ENCODE measurements around the gene LSAMP.

Gene LSAMP

GRCh38 chr3:116464276-116464798 is 19.1 kb upstream of the LSAMP start:
- H3K79me2 ChIP-seq (ENCODE audit: insufficient read depth, low read length): no peaks in the 10 kb centered on the region
- no peaks in the 10 kb centered on the region for H3F3A ChIP-seq (ENCODE audit: low read depth)
- no peaks in the 10 kb centered on the region for H3K9me3 ChIP-seq (ENCODE audit: insufficient read depth, low read depth, low read length)

DNA sequence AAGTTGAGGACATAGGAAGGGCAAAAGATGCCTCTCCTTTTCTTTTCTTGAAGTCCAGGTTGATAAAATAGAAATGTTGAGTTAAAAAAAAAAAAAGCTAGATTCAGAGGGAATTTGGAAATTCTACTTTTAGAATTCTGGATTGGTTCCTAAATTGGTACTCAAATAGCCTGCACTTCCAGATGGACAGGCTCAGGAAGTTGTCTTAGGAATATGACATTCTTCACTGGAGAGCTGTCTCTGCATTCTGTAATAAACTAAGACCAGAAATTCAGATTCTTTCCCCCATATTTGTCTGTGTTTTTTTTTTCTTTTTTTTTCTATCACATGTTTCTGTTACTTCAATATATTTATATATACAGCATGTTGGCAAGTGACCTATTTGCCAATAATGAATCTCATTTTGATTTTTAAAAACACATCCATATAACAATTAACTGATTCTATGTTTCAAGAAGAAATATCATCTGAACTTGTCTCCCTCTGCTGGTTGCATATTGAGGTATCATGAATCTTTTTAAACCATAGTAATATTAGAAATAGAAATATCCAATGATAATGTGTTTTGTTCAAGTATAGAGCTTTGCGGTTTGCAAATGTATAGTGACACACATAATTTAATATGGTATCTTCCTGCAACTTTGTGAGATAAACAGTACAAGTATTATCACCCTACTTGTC is 8.5 kb upstream of the LSAMP start:
- H3K9ac ChIP-seq (ENCODE audit: low read depth, low read length, poor library complexity, severe bottlenecking): no peak overlapping the region
- no peaks in the 10 kb centered on the region for H3K9me2 ChIP-seq (replicated peaks; ENCODE audit: low read depth, low read length)
- H3K36me3 ChIP-seq (ENCODE audit: insufficient read depth, low read length): no peaks in the 10 kb centered on the region
- no peaks in the 10 kb centered on the region for H3K4me1 ChIP-seq (ENCODE audit: insufficient read depth, low read length, poor library complexity, severe bottlenecking)
- no peak overlapping the region for H3K4me3 ChIP-seq (ENCODE audit: low read length, poor library complexity, severe bottlenecking)
- no peaks in the 10 kb centered on the region for H4K20me1 ChIP-seq (ENCODE audit: insufficient read depth, low read length, poor library complexity, severe bottlenecking)
- H3K9me3 ChIP-seq (ENCODE audit: insufficient read depth, low read depth, low read length): no peaks in the 10 kb centered on the region
- H3K79me2 ChIP-seq (ENCODE audit: insufficient read depth, low read length): no peaks in the 10 kb centered on the region
- TF ChIP-seq EZH2phosphoT487 (IDR thresholded peaks at IDR 0.05; ENCODE audit: borderline replicate concordance): no peak
- no peak for TF ChIP-seq CTCF (conservative IDR thresholded peaks at IDR 0.05; ENCODE audit: low read length)
- H3K27me3 ChIP-seq (ENCODE audit: insufficient read depth, low read length, poor library complexity, severe bottlenecking): no peaks in the 10 kb centered on the region
- no peaks in the 10 kb centered on the region for H3F3A ChIP-seq (ENCODE audit: low read depth)
- no peak overlapping the region for H2AFZ ChIP-seq (ENCODE audit: low read length)
- no peak overlapping the region for H3K4me2 ChIP-seq (ENCODE audit: low read depth, low read length, poor library complexity, severe bottlenecking)

More at GRCh38 chr3:116464276-116464798, 19.1 kb upstream of the LSAMP start:
- no peaks in the 10 kb centered on the region for H3K4me1 ChIP-seq (ENCODE audit: insufficient read depth, low read length, poor library complexity, severe bottlenecking)
- no peak for TF ChIP-seq CTCF (conservative IDR thresholded peaks at IDR 0.05; ENCODE audit: low read length)
- H3K36me3 ChIP-seq (ENCODE audit: insufficient read depth, low read length): no peaks in the 10 kb centered on the region
- H3K4me2 ChIP-seq (ENCODE audit: low read depth, low read length, poor library complexity, severe bottlenecking): no peak overlapping the region
- H3K27me3 ChIP-seq (ENCODE audit: insufficient read depth, low read length, poor library complexity, severe bottlenecking): no peaks in the 10 kb centered on the region
- no peaks in the 10 kb centered on the region for H4K20me1 ChIP-seq (ENCODE audit: insufficient read depth, low read length, poor library complexity, severe bottlenecking)
- H3K9me2 ChIP-seq (replicated peaks; ENCODE audit: low read depth, low read length): no peaks in the 10 kb centered on the region
- no peak overlapping the region for H3K4me3 ChIP-seq (ENCODE audit: low read length, poor library complexity, severe bottlenecking)
- H3K9ac ChIP-seq (ENCODE audit: low read depth, low read length, poor library complexity, severe bottlenecking): no peak overlapping the region
- H2AFZ ChIP-seq (ENCODE audit: low read length): no peak overlapping the region

GRCh38 chr3:116449546-116450350 is 4.5 kb upstream of the LSAMP start:
- no peaks in the 10 kb centered on the region for H3K27me3 ChIP-seq (ENCODE audit: insufficient read depth, low read length, poor library complexity, severe bottlenecking)
- no peaks in the 10 kb centered on the region for H3F3A ChIP-seq (ENCODE audit: low read depth)
- no peaks in the 10 kb centered on the region for H3K79me2 ChIP-seq (ENCODE audit: insufficient read depth, low read length)
- no peak overlapping the region for H3K9ac ChIP-seq (ENCODE audit: low read depth, low read length, poor library complexity, severe bottlenecking)
- H3K9me2 ChIP-seq (replicated peaks; ENCODE audit: low read depth, low read length): no peaks in the 10 kb centered on the region
- TF ChIP-seq EZH2phosphoT487 (IDR thresholded peaks at IDR 0.05; ENCODE audit: borderline replicate concordance): no peak
- TF ChIP-seq CTCF (conservative IDR thresholded peaks at IDR 0.05; ENCODE audit: low read length): no peak
- H3K9me3 ChIP-seq (ENCODE audit: insufficient read depth, low read depth, low read length): no peaks in the 10 kb centered on the region
- H3K36me3 ChIP-seq (ENCODE audit: insufficient read depth, low read length): no peaks in the 10 kb centered on the region
- no peak overlapping the region for H3K4me2 ChIP-seq (ENCODE audit: low read depth, low read length, poor library complexity, severe bottlenecking)
- H3K4me3 ChIP-seq (ENCODE audit: low read length, poor library complexity, severe bottlenecking): no peak overlapping the region
- H4K20me1 ChIP-seq (ENCODE audit: insufficient read depth, low read length, poor library complexity, severe bottlenecking): no peaks in the 10 kb centered on the region
- H2AFZ ChIP-seq (ENCODE audit: low read length): no peak overlapping the region
- H3K4me1 ChIP-seq (ENCODE audit: insufficient read depth, low read length, poor library complexity, severe bottlenecking): no peaks in the 10 kb centered on the region
